ENCODE data around the gene KISS1R. TPM values are rescaled to one million over a fixed set of nuclear protein-coding genes. Genes with fewer than 3 reads are reported as not detected.

Gene KISS1R
- total and polyA plus RNA-seq, 2 of the 4 experiments (the other 2 are of a cell fraction) = not detected

DNA sequence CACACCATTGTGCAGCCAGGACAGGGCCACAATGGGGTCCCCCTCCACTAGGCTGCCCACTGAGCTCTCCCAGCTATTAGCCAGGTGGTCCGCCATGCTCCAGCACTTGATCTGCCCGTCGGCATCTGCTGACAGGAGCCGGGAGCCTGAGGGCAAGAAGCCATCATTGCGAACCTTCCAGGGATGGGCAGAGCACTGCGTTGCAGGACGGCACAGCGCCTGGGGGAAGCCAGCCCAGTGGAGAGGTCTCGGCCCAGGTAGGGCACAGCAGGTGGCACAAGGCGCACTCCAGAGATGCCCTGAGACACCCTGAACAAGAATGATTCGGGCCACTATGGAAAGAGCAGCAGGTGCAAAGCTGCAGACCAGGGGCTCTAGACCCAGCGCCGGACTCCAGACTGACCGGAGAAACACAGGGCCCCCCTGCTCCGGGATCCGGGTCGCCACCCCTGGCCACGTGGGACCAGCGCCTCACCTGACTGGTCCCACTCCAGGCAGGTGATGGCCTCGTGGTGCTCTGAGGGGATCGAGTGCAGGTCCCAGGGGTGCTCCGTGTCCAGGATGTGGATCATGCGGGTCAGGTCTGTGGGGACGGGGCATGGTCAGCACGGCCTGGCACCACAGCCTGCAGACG is 27.4 kb upstream of the KISS1R start:
- no peak overlapping the region for H3K4me3 ChIP-seq (ENCODE audit: insufficient read depth, low read depth, low read length)
- intact Hi-C loops (cut with micrococcal nuclease) = no loop called here

More for the DNA sequence above, 27.4 kb upstream of the KISS1R start:
- no peak overlapping the region for H3K4me2 ChIP-seq (ENCODE audit: low read depth, low read length)
- H3K27ac ChIP-seq (ENCODE audit: insufficient read depth, low read length) = no peak overlapping the region
- 92% methylated on average over 24 of the region's 26 CpGs; no CpG with 5 or more reads in 1 of the 2 experiments for WGBS, 2 experiments (ENCODE audit: extremely low coverage in 2 of 2, insufficient read length in 1 of 2)
- no peak overlapping the region for H2BK15ac ChIP-seq (ENCODE audit: low read depth, low read length)
- H3K18ac ChIP-seq (ENCODE audit: low read depth, low read length) = no peak overlapping the region
- dilution Hi-C loops (cut with HindIII; ENCODE audit: low sequenced_read_pairs, unreplicated experiment) = no loop called here
- no peak overlapping the region for H2BK5ac ChIP-seq (ENCODE audit: low read depth, low read length, poor library complexity, severe bottlenecking)
- H3K56ac ChIP-seq (ENCODE audit: extremely low read depth, insufficient read depth, low read length) = no peak overlapping the region
- no peak overlapping the region for H2BK20ac ChIP-seq (ENCODE audit: low read depth, low read length)
- no TSS peak for BruUV-seq (replicated peaks)
- no peak overlapping the region for H3K4ac ChIP-seq (ENCODE audit: low read depth, low read length)
- DNase-seq (no peak), ATAC-seq (ENCODE audit: low read depth) (no peak)
- H3K79me1 ChIP-seq (ENCODE audit: low read depth in 1 of 2, low read length in 2 of 2) = peaks cover 13 to 39% of the 10 kb centered on the region in 2 experiments; a peak in 3 of 4 replicates
- H3K23ac ChIP-seq (ENCODE audit: low read depth, low read length) = no peak overlapping the region
- no peak for TF ChIP-seq MXI1 (IDR thresholded peaks at IDR 0.05; ENCODE audit: borderline replicate concordance, low read depth, low read length)
- no peak for TF ChIP-seq RCOR1 (IDR thresholded peaks at IDR 0.05; ENCODE audit: insufficient replicate concordance, low read length)
- no peak for TF ChIP-seq CEBPB (IDR thresholded peaks at IDR 0.05; ENCODE audit: low read depth, low read length)
- no peak for TF ChIP-seq BHLHE40 (IDR thresholded peaks at IDR 0.05; ENCODE audit: low read depth, low read length)
- TF ChIP-seq, protein P1, sequence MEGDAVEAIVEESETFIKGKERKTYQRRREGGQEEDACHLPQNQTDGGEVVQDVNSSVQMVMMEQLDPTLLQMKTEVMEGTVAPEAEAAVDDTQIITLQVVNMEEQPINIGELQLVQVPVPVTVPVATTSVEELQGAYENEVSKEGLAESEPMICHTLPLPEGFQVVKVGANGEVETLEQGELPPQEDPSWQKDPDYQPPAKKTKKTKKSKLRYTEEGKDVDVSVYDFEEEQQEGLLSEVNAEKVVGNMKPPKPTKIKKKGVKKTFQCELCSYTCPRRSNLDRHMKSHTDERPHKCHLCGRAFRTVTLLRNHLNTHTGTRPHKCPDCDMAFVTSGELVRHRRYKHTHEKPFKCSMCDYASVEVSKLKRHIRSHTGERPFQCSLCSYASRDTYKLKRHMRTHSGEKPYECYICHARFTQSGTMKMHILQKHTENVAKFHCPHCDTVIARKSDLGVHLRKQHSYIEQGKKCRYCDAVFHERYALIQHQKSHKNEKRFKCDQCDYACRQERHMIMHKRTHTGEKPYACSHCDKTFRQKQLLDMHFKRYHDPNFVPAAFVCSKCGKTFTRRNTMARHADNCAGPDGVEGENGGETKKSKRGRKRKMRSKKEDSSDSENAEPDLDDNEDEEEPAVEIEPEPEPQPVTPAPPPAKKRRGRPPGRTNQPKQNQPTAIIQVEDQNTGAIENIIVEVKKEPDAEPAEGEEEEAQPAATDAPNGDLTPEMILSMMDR (conservative IDR thresholded peaks at IDR 0.05; ENCODE audit: low read depth, low read length) = no peak
- no peak for TF ChIP-seq MAZ (IDR thresholded peaks at IDR 0.05; ENCODE audit: borderline replicate concordance, low read depth, low read length)
- no peak for TF ChIP-seq RFX5 (IDR thresholded peaks at IDR 0.05; ENCODE audit: low read depth, low read length)
- TF ChIP-seq CHD1 (IDR thresholded peaks at IDR 0.05; ENCODE audit: low read depth, low read length) = no peak
- TF ChIP-seq, protein P2, sequence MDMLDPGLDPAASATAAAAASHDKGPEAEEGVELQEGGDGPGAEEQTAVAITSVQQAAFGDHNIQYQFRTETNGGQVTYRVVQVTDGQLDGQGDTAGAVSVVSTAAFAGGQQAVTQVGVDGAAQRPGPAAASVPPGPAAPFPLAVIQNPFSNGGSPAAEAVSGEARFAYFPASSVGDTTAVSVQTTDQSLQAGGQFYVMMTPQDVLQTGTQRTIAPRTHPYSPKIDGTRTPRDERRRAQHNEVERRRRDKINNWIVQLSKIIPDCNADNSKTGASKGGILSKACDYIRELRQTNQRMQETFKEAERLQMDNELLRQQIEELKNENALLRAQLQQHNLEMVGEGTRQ (IDR thresholded peaks at IDR 0.05; ENCODE audit: low read depth, low read length) = no peak
- TF ChIP-seq NFE2L2 (IDR thresholded peaks at IDR 0.05; ENCODE audit: low read depth, low read length) = no peak
- no peak for TF ChIP-seq POLR2A (IDR thresholded peaks at IDR 0.05; ENCODE audit: low read depth, low read length)
- no peak for TF ChIP-seq SMC3 (IDR thresholded peaks at IDR 0.05; ENCODE audit: low read depth, low read length)
- no peak for TF ChIP-seq FOS (IDR thresholded peaks at IDR 0.05; ENCODE audit: low read depth, low read length)
- no peak for TF ChIP-seq RAD21 (IDR thresholded peaks at IDR 0.05; ENCODE audit: low read length)
- TF ChIP-seq ELK1 (IDR thresholded peaks at IDR 0.05; ENCODE audit: borderline replicate concordance, low read depth, low read length) = no peak
- TF ChIP-seq MAFK (IDR thresholded peaks at IDR 0.05; ENCODE audit: low read depth, low read length) = no peak
- H4K20me1 ChIP-seq (ENCODE audit: insufficient read depth, low read length) = peaks cover 6% of the 10 kb centered on the region
- H4K5ac ChIP-seq (ENCODE audit: low read depth, low read length) = no peak overlapping the region
- CTCF ChIA-PET = no interaction called here
- H3K27me3 ChIP-seq (ENCODE audit: control insufficient read depth, insufficient read depth, low read length) = no peaks in the 10 kb centered on the region
- H2AFZ ChIP-seq (replicated peaks; ENCODE audit: low read length, poor library complexity) = peak overlapping the region; percentile 23
- H3K14ac ChIP-seq (replicated peaks; ENCODE audit: low read depth, low read length) = no peak overlapping the region
- H4K8ac ChIP-seq (ENCODE audit: low read depth in 2 of 2, low read length in 2 of 2) = no peak overlapping the region
- H3K4me1 ChIP-seq (ENCODE audit: control insufficient read depth, insufficient read depth, low read length) = no peaks in the 10 kb centered on the region
- in situ Hi-C loops (cut with MboI; ENCODE audit: low sequenced_read_pairs) = no loop called here
- H4K91ac ChIP-seq (ENCODE audit: insufficient read depth, low read depth, low read length) = no peak overlapping the region
- no peaks in the 10 kb centered on the region for H3K9me3 ChIP-seq (ENCODE audit: control insufficient read depth, insufficient read depth, low read length)
- no peak overlapping the region for H3K9ac ChIP-seq (ENCODE audit: low read depth, low read length)
- H2BK120ac ChIP-seq (ENCODE audit: low read depth, low read length) = no peak overlapping the region
- H3K9me1 ChIP-seq (ENCODE audit: insufficient read depth, low read length) = peaks cover 2% of the 10 kb centered on the region; the same call in 1 of the 2 replicates
- no peak overlapping the region for H2AK5ac ChIP-seq (ENCODE audit: low read depth, low read length)
- no peak overlapping the region for H2AK9ac ChIP-seq (replicated peaks; ENCODE audit: low read depth, low read length, poor library complexity)
- POLR2A ChIA-PET (ENCODE audit: unreplicated experiment) = no interaction called here
- peaks cover 46% of the 10 kb centered on the region for H3K36me3 ChIP-seq (ENCODE audit: control insufficient read depth, insufficient read depth, low read length)

Data from IMR-90 (cell line).